Measurements from ENCODE around the gene SNRNP40. TPM values are rescaled to one million over a fixed set of nuclear protein-coding genes. Genes with fewer than 3 reads are reported as not detected.

The SNRNP40 gene
- total RNA-seq (2014; rRNA removed; shearing (Covaris generic)), result 165 and 184 TPM in 2 replicates

GRCh38 chr1:31296486-31297276 is at the start of gene SNRNP40, which contains the start of gene ZCCHC17:
SNRNP40 (minus strand) TSS chr1:31296788; CDS start chr1:31296751, 37 bp downstream.
ZCCHC17 (plus strand) TSS chr1:31297032; CDS start chr1:31310099, 13,067 bp downstream.

GRCh38 chr1:31239653-31240241 is 56.8 kb downstream of the SNRNP40 start, which contains the start of gene NKAIN1:
NKAIN1 (minus strand) TSS chr1:31239887; CDS start chr1:31239547, 340 bp downstream.

Other genes with a start within 250 kb of the SNRNP40 start
- gene PUM1, start 231.1 kb downstream of the SNRNP40 start, total RNA-seq (2014; rRNA removed; shearing (Covaris generic)), result 44.7 and 66.9 TPM in 2 replicates
- gene NKAIN1, start 56.9 kb downstream of the SNRNP40 start, total RNA-seq (2014; rRNA removed; shearing (Covaris generic)), result 0.50 and 1.4 TPM in 2 replicates
- 56.1 and 58.2 TPM in 2 replicates for gene ZCCHC17, start 244 bp upstream of the SNRNP40 start, total RNA-seq (2014; rRNA removed; shearing (Covaris generic))
- 0.68 TPM in 1 of 2 replicates, not detected in the other for gene FABP3, start 76.3 kb upstream of the SNRNP40 start, total RNA-seq (2014; rRNA removed; shearing (Covaris generic))
- 20.3 and 22.6 TPM in 2 replicates for gene SERINC2, start 116.4 kb upstream of the SNRNP40 start, total RNA-seq (2014; rRNA removed; shearing (Covaris generic))

Measured in A375 (cell line).